B cell (primary cell): ENCODE data around the gene TEKT3. TPM values are rescaled to one million over a fixed set of nuclear protein-coding genes. Genes with fewer than 3 reads are reported as not detected.

ENCODE experiments used
- ATAC-seq: fragments of 200-7000 bp; cut with Tn5 transposase; one replicate; pipeline ENCODE4 v1.10.0; 2021; ENCODE audit warnings: low read depth, mild to moderate bottlenecking, moderate number of reproducible peaks, moderate library complexity
- CTCF ChIA-PET: fragments of 350-600 bp; sonication (Branson Sonifier 250); formaldehyde crosslinking; loops from one replicate; lab custom pipeline; 2021; ENCODE audit warnings: antibody characterized with exemption, inconsistent platforms; lab: Charles Lee
- POLR2A ChIA-PET: fragments of 350-600 bp; sonication (Branson Sonifier 250); formaldehyde crosslinking; loops from one replicate; lab custom pipeline; 2021; ENCODE audit warnings: antibody characterized with exemption; lab: Charles Lee
- DNase-seq: peaks from one replicate; pipeline ENCODE4 v3.0.0; 2013
- H2AFZ ChIP-seq: 2 replicates; pipeline ENCODE4 v1.6.1; 2012; ENCODE audit warnings: mild to moderate bottlenecking, low read depth, low read length; ENCODE audit not compliant: insufficient read depth, poor library complexity, severe bottlenecking
- H3K27ac ChIP-seq, 2 donors: 1 replicate in 1 of 2; 2 replicates in 1 of 2; pipeline ENCODE4 v1.5.1; 2012 to 2013; ENCODE audit warnings: low read length in 2 of 2, mild to moderate bottlenecking in 2 of 2, moderate library complexity in 1 of 2
- H3K27me3 ChIP-seq, 4 experiments: fragments of 200-600 bp in 1 of 4; sonication (generic) in 1 of 4; replicated peaks in 1 of 4; 1 replicate in 2 of 4; 2 replicates in 2 of 4; pipeline versions ENCODE4 v1.6.1 to v1.7.0; 2013 to 2016; ENCODE audit warnings: low read length in 3 of 4, mild to moderate bottlenecking in 2 of 4, mixed read lengths in 1 of 4, moderate library complexity in 1 of 4; ENCODE audit not compliant: insufficient read depth in 4 of 4, control insufficient read depth in 3 of 4; ENCODE audit errors: control extremely low read depth in 1 of 4
- H3K36me3 ChIP-seq, 2 experiments: replicated peaks in 1 of 2; 1 replicate in 1 of 2; 2 replicates in 1 of 2; pipeline versions ENCODE4 v1.6.1 to v1.7.1; 2013; ENCODE audit warnings: low read length in 1 of 2; ENCODE audit not compliant: insufficient read depth in 2 of 2, control insufficient read depth in 1 of 2; ENCODE audit errors: control extremely low read depth in 1 of 2, extremely low read depth in 1 of 2
- H3K4me1 ChIP-seq, 2 donors: fragments of 200-600 bp in 1 of 2; sonication (generic) in 1 of 2; 1 replicate in 1 of 2; 2 replicates in 1 of 2; pipeline versions ENCODE4 v1.5.1 to v1.6.1; 2013 to 2017; ENCODE audit warnings: low read length in 2 of 2; ENCODE audit not compliant: control insufficient read depth in 2 of 2, insufficient read depth in 2 of 2
- H3K4me2 ChIP-seq: replicated peaks from 2 replicates; pipeline ENCODE3; 2012; ENCODE audit warnings: mild to moderate bottlenecking, low read depth, low read length; ENCODE audit not compliant: poor library complexity, severe bottlenecking
- H3K4me3 ChIP-seq, 5 experiments: fragments of 200-600 bp in 1 of 5; sonication (generic) in 1 of 5; 1 replicate in 3 of 5; 2 replicates in 2 of 5; pipeline versions ENCODE4 v1.5.1 to v1.7.0; 2011 to 2016; ENCODE audit warnings: low read length in 4 of 5, mild to moderate bottlenecking in 4 of 5, low read depth in 2 of 5, control low read depth in 1 of 5, moderate library complexity in 1 of 5; ENCODE audit not compliant: insufficient read depth in 1 of 5; ENCODE audit errors: control extremely low read depth in 1 of 5, extremely low read depth in 1 of 5
- H3K79me2 ChIP-seq: fragments of 200-600 bp; sonication (generic); one replicate; pipeline ENCODE4 v1.6.0; 2016; ENCODE audit warnings: low read length; ENCODE audit not compliant: control insufficient read depth, insufficient read depth
- H3K9ac ChIP-seq: fragments of 200-600 bp; sonication (generic); 2 replicates; pipeline ENCODE4 v1.6.1; 2017; ENCODE audit warnings: mild to moderate bottlenecking, low read length, moderate library complexity
- H3K9me3 ChIP-seq, 3 donors: one replicate each; pipeline versions ENCODE4 v1.6.1 to v1.7.1; 2013; ENCODE audit warnings: low read length in 2 of 3; ENCODE audit not compliant: control insufficient read depth in 2 of 3, insufficient read depth in 1 of 3; ENCODE audit errors: control extremely low read depth in 1 of 3
- H4K20me1 ChIP-seq: 2 replicates; pipeline ENCODE4 v1.6.0; 2012; ENCODE audit warnings: mild to moderate bottlenecking, low read length; ENCODE audit not compliant: insufficient read depth, control insufficient read depth, poor library complexity, severe bottlenecking
- H3K27ac Mint-ChIP-seq: one replicate; pipeline ENCODE4 v1.8.0; 2021; ENCODE audit warnings: mixed read lengths
- H3K27me3 Mint-ChIP-seq: one replicate; pipeline ENCODE4 v1.8.0; 2021; ENCODE audit warnings: mixed read lengths
- H3K4me1 Mint-ChIP-seq: one replicate; pipeline ENCODE4 v1.8.0; 2021; ENCODE audit warnings: mixed read lengths
- H3K4me3 Mint-ChIP-seq: one replicate; pipeline ENCODE4 v1.8.0; 2021; ENCODE audit warnings: mixed read lengths
- H3K9me3 Mint-ChIP-seq: one replicate; pipeline ENCODE4 v1.8.0; 2022; ENCODE audit warnings: mixed read lengths; ENCODE audit not compliant: insufficient read depth
- EZH2 ChIP-seq: IDR thresholded peaks from 2 replicates; pipeline ENCODE4 v1.6.1; 2012; ENCODE audit warnings: borderline replicate concordance, low read depth, mild to moderate bottlenecking, moderate library complexity, low read length; ENCODE audit not compliant: insufficient read depth, poor library complexity, severe bottlenecking
- WGBS: methylation state at CpG from one replicate; pipeline ENCODE4 v1.1.5; 2013; ENCODE audit warnings: missing lambda C conversion rate; ENCODE audit not compliant: insufficient coverage; 5-methylcytosine and 5-hydroxymethylcytosine counted together
- intact Hi-C: fragments of 100-400 bp; cut with micrococcal nuclease; formaldehyde crosslinking; loops from one replicate; pipeline ENCODE4 v1.10.0; 2022
- polyA plus RNA-seq: library from polyadenylated mRNA; depleted of rRNA; stranded (reverse); fragments of >200 nt; gene quantifications from 2 replicates; pipeline ENCODE4 v1.2.3, GENCODE V29; 2012
- total RNA-seq, 2 donors: library from RNA; stranded (reverse); fragments of 120-200 nt in 1 of 2; gene quantifications; 1 replicate in 1 of 2; 2 replicates in 1 of 2; pipeline versions ENCODE4 v1.2.3 to v1.2.4, GENCODE V29; 2013 to 2022
- TF ChIP-seq, protein P1 (sequence below): fragments of 200-600 bp; IDR thresholded peaks from one replicate; pipeline ENCODE4 v1.8.0; 2022; ENCODE audit warnings: antibody characterized with exemption, mild to moderate bottlenecking

The TEKT3 gene
- total and polyA plus RNA-seq, 2 donors (not counting 1 experiment from before 2014, with no cell fraction given): 0.49 to 1.8 TPM

GRCh38 chr17:15335446-15335845 is 6.0 kb downstream of the TEKT3 start:
- Histone ChIP-seq H3K9ac (no peak overlapping the region), H3K79me2 (no peaks in the 10 kb centered on the region), H3K27me3 (peaks cover 0 to 6% (median 2%) of the 10 kb centered on the region in 4 experiments), H4K20me1 (no peaks in the 10 kb centered on the region), H3K9me3 (peaks cover 0 to 7% (median 3%) of the 10 kb centered on the region in 3 donors), H3K4me1 (no peaks in the 10 kb centered on the region), H2AFZ (no peak overlapping the region), H3K4me2 (no peak overlapping the region), H3K36me3 (no peaks in the 10 kb centered on the region), H3K4me3 (no peak overlapping the region), H3K27ac (no peak overlapping the region)
- no peak overlapping the region for H3K27ac Mint-ChIP-seq
- intact Hi-C loops: no loop called here
- H3K4me1 Mint-ChIP-seq: no peaks in the 10 kb centered on the region
- H3K4me3 Mint-ChIP-seq: no peak overlapping the region
- TF ChIP-seq EZH2: no peak
- TF ChIP-seq, protein P1, sequence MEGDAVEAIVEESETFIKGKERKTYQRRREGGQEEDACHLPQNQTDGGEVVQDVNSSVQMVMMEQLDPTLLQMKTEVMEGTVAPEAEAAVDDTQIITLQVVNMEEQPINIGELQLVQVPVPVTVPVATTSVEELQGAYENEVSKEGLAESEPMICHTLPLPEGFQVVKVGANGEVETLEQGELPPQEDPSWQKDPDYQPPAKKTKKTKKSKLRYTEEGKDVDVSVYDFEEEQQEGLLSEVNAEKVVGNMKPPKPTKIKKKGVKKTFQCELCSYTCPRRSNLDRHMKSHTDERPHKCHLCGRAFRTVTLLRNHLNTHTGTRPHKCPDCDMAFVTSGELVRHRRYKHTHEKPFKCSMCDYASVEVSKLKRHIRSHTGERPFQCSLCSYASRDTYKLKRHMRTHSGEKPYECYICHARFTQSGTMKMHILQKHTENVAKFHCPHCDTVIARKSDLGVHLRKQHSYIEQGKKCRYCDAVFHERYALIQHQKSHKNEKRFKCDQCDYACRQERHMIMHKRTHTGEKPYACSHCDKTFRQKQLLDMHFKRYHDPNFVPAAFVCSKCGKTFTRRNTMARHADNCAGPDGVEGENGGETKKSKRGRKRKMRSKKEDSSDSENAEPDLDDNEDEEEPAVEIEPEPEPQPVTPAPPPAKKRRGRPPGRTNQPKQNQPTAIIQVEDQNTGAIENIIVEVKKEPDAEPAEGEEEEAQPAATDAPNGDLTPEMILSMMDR: no peak
- POLR2A ChIA-PET: no interaction called here
- DNase-seq (no peak), ATAC-seq (no peak)
- peaks cover 30% of the 10 kb centered on the region for H3K27me3 Mint-ChIP-seq
- H3K9me3 Mint-ChIP-seq: peaks cover 6% of the 10 kb centered on the region
- CTCF ChIA-PET: no interaction called here
- WGBS: 86% methylated on average over 1 of the region's 1 CpG

DNA sequence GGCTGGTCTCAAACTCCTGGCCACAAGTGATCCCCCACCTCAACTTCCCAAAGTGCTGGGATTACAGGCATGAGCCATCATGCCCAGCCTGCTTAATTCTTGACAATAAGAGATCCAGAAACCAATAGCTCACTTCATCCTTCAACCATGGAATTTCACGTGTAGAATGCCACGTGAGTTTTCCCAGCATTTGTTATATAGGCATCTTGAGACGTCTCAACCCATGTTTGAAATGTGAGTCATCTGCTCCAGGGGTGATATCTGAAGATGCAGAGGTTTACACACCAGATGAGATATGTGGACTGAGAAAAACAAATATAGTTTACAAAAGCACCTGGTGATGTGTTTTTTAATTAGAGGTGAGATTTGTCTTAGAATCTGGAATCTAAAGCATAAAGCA is 7.1 kb downstream of the TEKT3 start:
- no peak for DNase-seq
- TF ChIP-seq EZH2: no peak
- TF ChIP-seq, protein P1: no peak
- intact Hi-C loops: no loop called here
- no peaks in the 10 kb centered on the region for H3K4me1 ChIP-seq
- H2AFZ ChIP-seq: no peak overlapping the region
- Mint-ChIP-seq H3K9me3 (peaks cover 6% of the 10 kb centered on the region), H3K4me3 (no peak overlapping the region), H3K27me3 (peaks cover 23% of the 10 kb centered on the region), H3K4me1 (no peaks in the 10 kb centered on the region), H3K27ac (no peak overlapping the region)
- no peaks in the 10 kb centered on the region for H3K36me3 ChIP-seq
- ChIA-PET CTCF (no interaction called here), POLR2A (no interaction called here)
- H3K79me2 ChIP-seq: no peaks in the 10 kb centered on the region
- peaks cover 0 to 4% (median 0%) of the 10 kb centered on the region in 4 experiments for H3K27me3 ChIP-seq
- no peak overlapping the region for H3K4me3 ChIP-seq
- peaks cover 3 to 7% (median 4%) of the 10 kb centered on the region in 3 donors for H3K9me3 ChIP-seq
- no peak overlapping the region for H3K27ac ChIP-seq
- WGBS: 91% methylated on average over 3 of the region's 3 CpGs
- H4K20me1 ChIP-seq: no peaks in the 10 kb centered on the region
- no peak for ATAC-seq
- no peak overlapping the region for H3K9ac ChIP-seq
- no peak overlapping the region for H3K4me2 ChIP-seq
